K562 (cell line): ENCODE measurements around the gene MYO3B. TPM values are rescaled to one million over a fixed set of nuclear protein-coding genes. Genes with fewer than 3 reads are reported as not detected.

Source experiments
- ATAC-seq: fragments of 200-7000 bp; cut with Tn5 transposase; 3 replicates; pipeline ENCODE4 v1.9.1; 2020; ENCODE audit warnings: moderate library complexity
- BruUV-seq: library from RNA; stranded (reverse); fragments of 400-500 nt; replicated peaks from 2 replicates; lab custom pipeline; 2021; lab: Mats Ljungman, UMichigan
- CTCF ChIA-PET: fragments of 300-600 bp; formaldehyde crosslinking; extraction: SDS; loops from one replicate; lab custom pipeline; 2021; ENCODE audit warnings: low intra/inter-chr PET ratio; lab: Yijun Ruan, JAX
- POLR2A ChIA-PET: fragments of 300-600, 350-650 bp; sonication (Branson Sonifier 250); formaldehyde crosslinking; extraction: SDS; loops from one replicate; lab custom pipeline; 2021; ENCODE audit warnings: antibody characterized with exemption, inconsistent platforms; lab: Yijun Ruan, JAX
- DNase-seq, 4 experiments: peaks; one replicate each; pipeline versions ENCODE4 v3.0.0 to v3.0.0-alpha.2; 2011 to 2018; ENCODE audit warnings: low spot score in 3 of 4, mixed read lengths in 3 of 4; ENCODE audit errors: extremely low read depth in 1 of 4
- FAIRE-seq: peaks from 2 replicates; lab custom pipeline; 2011; peaks lifted over from hg19 to GRCh38; lab: Jason Lieb, UNC
- H2AFZ ChIP-seq: 2 replicates; pipeline ENCODE4 v1.6.0; 2011; ENCODE audit warnings: low read depth, low read length, control low read depth, inconsistent platforms
- H3K27ac ChIP-seq: fragments of 200-600 bp; 3 replicates; pipeline ENCODE4 v1.8.0; 2011; ENCODE audit warnings: low read depth, mild to moderate bottlenecking, control low read depth, inconsistent platforms, low read length, moderate library complexity, mixed read lengths; ENCODE audit errors: extremely low read depth
- H3K27me3 ChIP-seq, 2 experiments: fragments of 300-600 bp in 1 of 2; 2 replicates in 1 of 2; 3 replicates in 1 of 2; pipeline versions ENCODE4 v1.6.0 to v1.8.0; 2011; ENCODE audit warnings: inconsistent platforms in 2 of 2, low read length in 2 of 2, mild to moderate bottlenecking in 1 of 2, mixed read lengths in 1 of 2, moderate library complexity in 1 of 2; ENCODE audit not compliant: control insufficient read depth in 2 of 2, insufficient read depth in 2 of 2
- H3K36me3 ChIP-seq: fragments of 300-600 bp; 3 replicates; pipeline ENCODE4 v1.8.0; 2011; ENCODE audit warnings: mild to moderate bottlenecking, low read length, inconsistent platforms; ENCODE audit not compliant: control insufficient read depth, insufficient read depth
- H3K4me1 ChIP-seq, 2 experiments: fragments of 200-600 bp in 1 of 2; replicated peaks in 1 of 2; 2 replicates in 1 of 2; 3 replicates in 1 of 2; pipeline versions ENCODE4 v1.5.1 to v1.8.0; 2011; ENCODE audit warnings: inconsistent platforms in 2 of 2, low read length in 2 of 2, mild to moderate bottlenecking in 1 of 2, mixed read lengths in 1 of 2, moderate library complexity in 1 of 2; ENCODE audit not compliant: control insufficient read depth in 2 of 2, insufficient read depth in 2 of 2
- H3K4me2 ChIP-seq: 2 replicates; pipeline ENCODE4 v1.6.1; 2011; ENCODE audit warnings: low read length, control low read depth, inconsistent platforms, mixed read lengths; ENCODE audit not compliant: insufficient read depth
- H3K4me3 ChIP-seq: fragments of 200-600 bp; sonication (generic), shearing (Covaris generic); 2 replicates; pipeline ENCODE4 v1.5.1; 2016; ENCODE audit warnings: control low read depth, inconsistent platforms
- H3K79me2 ChIP-seq: fragments of 200-600 bp; 3 replicates; pipeline ENCODE4 v1.8.0; 2011; ENCODE audit warnings: low read length, inconsistent platforms; ENCODE audit not compliant: control insufficient read depth, insufficient read depth
- H3K9ac ChIP-seq, 2 experiments: 2 replicates each; pipeline versions ENCODE4 v1.6.0 to v1.6.1; 2011; ENCODE audit warnings: low read depth in 2 of 2, low read length in 2 of 2, control low read depth in 1 of 2, inconsistent platforms in 1 of 2, mild to moderate bottlenecking in 1 of 2, mixed read lengths in 1 of 2; ENCODE audit not compliant: insufficient read depth in 1 of 2
- H3K9me1 ChIP-seq: one replicate; pipeline ENCODE4 v1.6.0; 2011; ENCODE audit warnings: inconsistent platforms, mild to moderate bottlenecking, low read length, moderate library complexity; ENCODE audit not compliant: control insufficient read depth, insufficient read depth
- H3K9me3 ChIP-seq: replicated peaks from 2 replicates; pipeline ENCODE4 v1.5.1; 2011; ENCODE audit warnings: low read depth, low read length, inconsistent platforms; ENCODE audit not compliant: control insufficient read depth, insufficient read depth
- H4K20me1 ChIP-seq: replicated peaks from 2 replicates; pipeline ENCODE4 v1.6.1; 2011; ENCODE audit warnings: low read length, inconsistent platforms, mixed read lengths; ENCODE audit not compliant: control insufficient read depth, insufficient read depth
- CHCHD3 ChIP-seq: fragments of 250-450 bp; sonication (Bioruptor Pico); IDR thresholded peaks from 2 replicates; pipeline ENCODE4 v2.1.2; 2022; ENCODE audit warnings: mild to moderate bottlenecking
- E2F8 ChIP-seq: fragments of 450-650 bp; IDR thresholded peaks from 2 replicates; pipeline ENCODE4 v1.7.1; 2018; ENCODE audit warnings: mild to moderate bottlenecking, low read depth; ENCODE audit not compliant: partially characterized antibody
- EGR1 ChIP-seq: fragments of 450-650 bp; conservative IDR thresholded peaks from 2 replicates; pipeline ENCODE4 v1.6.1; 2017; ENCODE audit warnings: mild to moderate bottlenecking
- MECOM ChIP-seq: fragments of 250-450 bp; sonication (Bioruptor Pico); IDR thresholded peaks from 2 replicates; pipeline ENCODE4 v1.8.0; 2022; ENCODE audit warnings: inconsistent platforms
- MXD1 ChIP-seq: fragments of 250-450 bp; sonication (Bioruptor Pico); IDR thresholded peaks from 2 replicates; pipeline ENCODE4 v1.8.0; 2021; ENCODE audit warnings: borderline replicate concordance, mild to moderate bottlenecking, moderate library complexity; ENCODE audit not compliant: poor library complexity, severe bottlenecking
- NONO ChIP-seq, 2 experiments: fragments of 200-400 bp in 1 of 2; fragments of 450-650 bp in 1 of 2; formaldehyde crosslinking in 1 of 2; IDR thresholded peaks; 2 replicates each; pipeline ENCODE4 v1.6.1; 2017; ENCODE audit warnings: low read depth in 2 of 2, mild to moderate bottlenecking in 2 of 2, moderate library complexity in 2 of 2, low read length in 1 of 2
- ZNF133 ChIP-seq: fragments of 250-450 bp; sonication (Bioruptor Pico); IDR thresholded peaks from 2 replicates; pipeline ENCODE4 v1.4.0; 2020; ENCODE audit warnings: mild to moderate bottlenecking
- ZNF316 ChIP-seq: fragments of 450-650 bp; IDR thresholded peaks from 2 replicates; pipeline ENCODE4 v1.6.1; 2016
- ZNF398 ChIP-seq: fragments of 250-450 bp; sonication (Bioruptor Pico); IDR thresholded peaks from 2 replicates; pipeline ENCODE4 v1.8.0; 2021; ENCODE audit warnings: moderate library complexity, mild to moderate bottlenecking, inconsistent platforms
- WGBS: fragments of 100-300 bp; shearing (Covaris generic); methylation state at CpG from one replicate; pipeline ENCODE4 v1.1.6; 2016; ENCODE audit warnings: low coverage, mixed read lengths; ENCODE audit not compliant: insufficient coverage; ENCODE audit errors: missing lambda C conversion rate; 5-methylcytosine and 5-hydroxymethylcytosine counted together
- in situ Hi-C: fragments of 300-500 bp; cut with MboI; formaldehyde crosslinking; loops from 4 replicates; pipeline ENCODE4 v1.15.0; 2018; ENCODE audit warnings: inconsistent platforms, mixed read lengths
- intact Hi-C: fragments of 100-400 bp; cut with micrococcal nuclease; formaldehyde crosslinking; loops from 2 replicates; pipeline ENCODE4 v1.14.2; 2022
- polyA plus RNA-seq, 8 experiments: library from polyadenylated mRNA; depleted of rRNA in 4 of 8; stranded (reverse) in 5 of 8; unstranded in 3 of 8; fragments of >200 nt; fragmentation: Nextera tagmentation in 2 of 8; fragmentation: Illumina TruSeq in 1 of 8; extraction: Ambion mirVana in 2 of 8; extraction: Trizol in 1 of 8; gene quantifications; 2 replicates each; pipeline versions ENCODE4 v1.2.1 to v1.2.3, GENCODE V29; 2011 to 2014; ENCODE audit warnings: inconsistent platforms in 1 of 8, missing spikeins in 1 of 8
- total RNA-seq, 7 experiments: library from RNA; depleted of rRNA in 6 of 7; stranded (reverse); fragments of >200 nt in 6 of 7; fragmentation: Illumina TruSeq in 2 of 7; extraction: Trizol in 2 of 7; gene quantifications; 2 replicates each; pipeline versions ENCODE4 v1.2.1 to v1.2.3, GENCODE V29; 2011 to 2021; ENCODE audit warnings: low replicate concordance in 1 of 7

The MYO3B gene
- total and polyA plus RNA-seq, 9 of the 15 experiments (the other 6 are each of a cell fraction or from before 2014, with no cell fraction given) = 2.7 to 6.5 (median 3.6) TPM

- no peak for TF ChIP-seq MXD1 (CRISPR knock-in tag)
- peak; percentile 28; the same call in 1 of the 2 replicates for TF ChIP-seq ZNF316
- TF ChIP-seq, all 486 proteins: peak for 1
- H3K36me3 ChIP-seq = no peaks in the 10 kb centered on the region
- no peaks in the 10 kb centered on the region; a peak in 2 of 5 replicates for H3K27me3 ChIP-seq
- 23% methylated on average over 2 of the region's 2 CpGs for whole genome bisulfite sequencing
- H3K27ac ChIP-seq = no peak overlapping the region
- intact Hi-C loops (no loop called here), in situ Hi-C loops (no loop called here)
- no TSS peak for BruUV-seq
- DNase-seq (no peak), FAIRE-seq (no peak), ATAC-seq (no peak)
- no peak overlapping the region for H3K4me3 ChIP-seq
- H2AFZ ChIP-seq = no peak overlapping the region
- H3K9ac ChIP-seq = no peak overlapping the region
- no peaks in the 10 kb centered on the region for H4K20me1 ChIP-seq
- H3K9me3 ChIP-seq = no peaks in the 10 kb centered on the region
- H3K4me1 ChIP-seq = no peaks in the 10 kb centered on the region
- CTCF ChIA-PET = no interaction called here
- no peaks in the 10 kb centered on the region for H3K9me1 ChIP-seq
- POLR2A ChIA-PET = interaction anchor here (0.7 to 2.2 kb wide), 2 partner anchors 8 to 15 kb away, joined by 3 to 7 read pairs; no protein-coding TSS in a partner anchor
- no peaks in the 10 kb centered on the region for H3K79me2 ChIP-seq
- H3K4me2 ChIP-seq = no peak overlapping the region
Measured at GRCh38 chr2:170567429-170567828, 389.5 kb downstream of the MYO3B start.

GRCh38 chr2:170568511-170568910 lies 390.6 kb downstream of the MYO3B start:
- Histone ChIP-seq H3K79me2 (no peaks in the 10 kb centered on the region), H3K9me3 (no peaks in the 10 kb centered on the region), H3K9me1 (no peaks in the 10 kb centered on the region), H3K4me2 (no peak overlapping the region), H4K20me1 (no peaks in the 10 kb centered on the region), H3K9ac (no peak overlapping the region), H3K4me3 (no peak overlapping the region), H3K27ac (no peak overlapping the region), H2AFZ (no peak overlapping the region), H3K27me3 (no peaks in the 10 kb centered on the region; a peak in 2 of 5 replicates), H3K4me1 (no peaks in the 10 kb centered on the region), H3K36me3 (no peaks in the 10 kb centered on the region)
- in situ Hi-C loops = no loop called here
- POLR2A ChIA-PET = interaction anchor here (0.7 kb wide), 1 partner anchor 16 kb away, joined by 3 read pairs; no protein-coding TSS in a partner anchor
- 0% methylated on average over 2 of the region's 2 CpGs for WGBS
- TF ChIP-seq CHCHD3 (CRISPR knock-in tag) (no peak), ZNF398 (CRISPR knock-in tag) (no peak), ZNF133 (CRISPR knock-in tag) (no peak), EGR1 (no peak), E2F8 (no peak), NONO (IDR thresholded peaks at IDR 0.05; ENCODE audit: low read depth in 2 of 2, low read length in 1 of 2) (no peak), MECOM (CRISPR knock-in tag) (no peak)
- ATAC-seq (no peak), DNase-seq (no peak), FAIRE-seq (no peak)
- intact Hi-C loops = no loop called here
- CTCF ChIA-PET = no interaction called here
- no TSS peak for BruUV-seq
